Vagina (tissue), 2 donors: ENCODE measurements around the gene MCUR1. TPM values are rescaled to one million over a fixed set of nuclear protein-coding genes. Genes with fewer than 3 reads are reported as not detected.
A peak's percentile ranks its signal among the peaks of the same experiment; 100 is the strongest.

ENCODE experiments used
- DNase-seq, 2 donors: peaks; one replicate each; pipeline ENCODE4 v3.0.0-alpha.2; 2017; ENCODE audit errors: extremely low spot score in 2 of 2
- H3K27ac ChIP-seq: fragments of 200-600 bp; sonication (generic); one replicate; pipeline ENCODE4 v1.5.1; 2019
- H3K27me3 ChIP-seq: fragments of 200-600 bp; sonication (generic); one replicate; pipeline ENCODE4 v1.5.1; 2019
- H3K36me3 ChIP-seq, 2 donors: fragments of 200-600 bp; sonication (generic); one replicate each; pipeline ENCODE4 v1.5.1; 2017 to 2019
- H3K4me1 ChIP-seq: fragments of 200-600 bp; sonication (generic); one replicate; pipeline ENCODE4 v1.5.1; 2019
- H3K4me3 ChIP-seq, 2 donors: fragments of 200-600 bp; sonication (generic); 1 replicate in 1 of 2; 2 replicates in 1 of 2; pipeline ENCODE4 v1.5.1; 2016 to 2019
- H3K9me3 ChIP-seq: fragments of 200-600 bp; sonication (generic); one replicate; pipeline ENCODE4 v1.5.1; 2019
- CTCF ChIP-seq, 3 experiments: fragments of 450-650 bp in 2 of 3; fragments of 200-600 bp in 1 of 3; sonication (generic) in 1 of 3; IDR thresholded peaks; one replicate each; pipeline ENCODE4 v1.5.1; 2017 to 2019; ENCODE audit warnings: antibody characterized with exemption in 3 of 3, mild to moderate bottlenecking in 2 of 3, moderate library complexity in 2 of 3
- POLR2A ChIP-seq, 2 donors: fragments of 450-650 bp; IDR thresholded peaks; one replicate each; pipeline ENCODE4 v1.6.1; 2017; ENCODE audit warnings: antibody characterized with exemption in 2 of 2, mild to moderate bottlenecking in 2 of 2, moderate library complexity in 2 of 2
- POLR2AphosphoS5 ChIP-seq, 2 donors: sonication (generic); formaldehyde crosslinking; IDR thresholded peaks; one replicate each; pipeline ENCODE4 v1.9.0; 2017; ENCODE audit warnings: antibody characterized with exemption in 2 of 2, mild to moderate bottlenecking in 2 of 2, low read depth in 1 of 2; ENCODE audit not compliant: insufficient read depth in 1 of 2
- intact Hi-C: fragments of 100-400 bp; cut with DNase I; formaldehyde crosslinking; loops from one replicate; pipeline ENCODE4 v1.15.1; 2023
- total RNA-seq: library from RNA; depleted of rRNA; stranded (reverse); fragments of >200 nt; gene quantifications from one replicate; pipeline ENCODE4 v1.2.3, GENCODE V29; 2016

The MCUR1 gene
- total RNA-seq, 1 donor from 2014 or later: 15.0 TPM

GRCh38 chr6:13761361-13762036, 52.9 kb downstream of the MCUR1 start:
- Histone ChIP-seq H3K27ac (peak overlapping the region; percentile 70), H3K4me1 (peaks cover 49% of the 10 kb centered on the region), H3K27me3 (no peaks in the 10 kb centered on the region), H3K36me3 (no peaks in the 10 kb centered on the region), H3K9me3 (no peaks in the 10 kb centered on the region), H3K4me3 (no peak overlapping the region)
- DNase-seq: no peak
- intact Hi-C loops: no loop called here
- TF ChIP-seq CTCF (IDR thresholded peaks at IDR 0.05) (no peak), POLR2A (IDR thresholded peaks at IDR 0.05) (no peak), POLR2AphosphoS5 (IDR thresholded peaks at IDR 0.05; ENCODE audit: insufficient read depth in 1 of 2, low read depth in 1 of 2) (no peak)

GRCh38 chr6:13760307-13761304, 53.8 kb downstream of the MCUR1 start:
- DNase-seq: no peak

GRCh38 chr6:13759025-13759424, 55.3 kb downstream of the MCUR1 start:
- H3K4me1 ChIP-seq: peaks cover 40% of the 10 kb centered on the region
- intact Hi-C loops: no loop called here
- H3K27me3 ChIP-seq: no peaks in the 10 kb centered on the region
- no peak for DNase-seq
- no peak overlapping the region for H3K4me3 ChIP-seq
- TF ChIP-seq POLR2A (IDR thresholded peaks at IDR 0.05) (no peak), POLR2AphosphoS5 (IDR thresholded peaks at IDR 0.05; ENCODE audit: insufficient read depth in 1 of 2, low read depth in 1 of 2) (no peak), CTCF (IDR thresholded peaks at IDR 0.05) (no peak)
- H3K27ac ChIP-seq: no peak overlapping the region
- H3K36me3 ChIP-seq: no peaks in the 10 kb centered on the region
- no peaks in the 10 kb centered on the region for H3K9me3 ChIP-seq

More at GRCh38 chr6:13760307-13761304, 53.8 kb downstream of the MCUR1 start:
- H3K4me1 ChIP-seq: peaks cover 42% of the 10 kb centered on the region
- H3K4me3 ChIP-seq: no peak overlapping the region
- no peaks in the 10 kb centered on the region for H3K27me3 ChIP-seq
- H3K27ac ChIP-seq: peak overlapping the region; percentile 70
- no peaks in the 10 kb centered on the region for H3K36me3 ChIP-seq
- H3K9me3 ChIP-seq: no peaks in the 10 kb centered on the region
- TF ChIP-seq CTCF (IDR thresholded peaks at IDR 0.05): no peak
- TF ChIP-seq POLR2AphosphoS5 (IDR thresholded peaks at IDR 0.05; ENCODE audit: insufficient read depth in 1 of 2, low read depth in 1 of 2): peak in 1 of 2 donors; percentile 97
- intact Hi-C loops: no loop called here

GRCh38 chr6:13754644-13755043, 59.7 kb downstream of the MCUR1 start:
- no peak for DNase-seq
- Histone ChIP-seq H3K36me3 (no peaks in the 10 kb centered on the region), H3K4me3 (no peak overlapping the region), H3K4me1 (peaks cover under 1% of the 10 kb centered on the region), H3K9me3 (no peaks in the 10 kb centered on the region), H3K27me3 (no peaks in the 10 kb centered on the region), H3K27ac (no peak overlapping the region)
- TF ChIP-seq POLR2A (IDR thresholded peaks at IDR 0.05) (no peak), POLR2AphosphoS5 (IDR thresholded peaks at IDR 0.05; ENCODE audit: insufficient read depth in 1 of 2, low read depth in 1 of 2) (no peak), CTCF (IDR thresholded peaks at IDR 0.05) (no peak)
- intact Hi-C loops: no loop called here
